OCI-LY3 (cell line): Measurements from ENCODE around the gene SHLD1.

Experiments
- H2AFZ ChIP-seq: fragments of 200-600, 300-600 bp; shearing (Covaris generic); 2 replicates; pipeline ENCODE4 v1.6.0; 2014; ENCODE audit warnings: antibody characterized with exemption, low read depth, low read length
- H3K27ac ChIP-seq: fragments of 200-600, 300-600 bp; sonication (generic); 2 replicates; pipeline ENCODE4 v1.5.1; 2014; ENCODE audit warnings: mild to moderate bottlenecking, low read length, moderate library complexity, mixed read lengths
- H3K27me3 ChIP-seq: fragments of 200-600, 300-600 bp; sonication (generic); 2 replicates; pipeline ENCODE4 v1.6.1; 2014; ENCODE audit warnings: low read depth, low read length, mixed read lengths
- H3K36me3 ChIP-seq: fragments of 200-600, 300-600 bp; sonication (generic); replicated peaks from 2 replicates; pipeline ENCODE3; 2014; ENCODE audit warnings: low read depth, low read length, mixed read lengths
- H3K4me1 ChIP-seq: fragments of 300-600, 200-600 bp; sonication (generic); 2 replicates; pipeline ENCODE4 v1.6.1; 2014; ENCODE audit warnings: low read length, mixed read lengths
- H3K4me2 ChIP-seq: fragments of 200-600, 300-600 bp; sonication (generic); 2 replicates; pipeline ENCODE4 v1.6.1; 2014; ENCODE audit warnings: low read length, mixed read lengths
- H3K4me3 ChIP-seq: fragments of 300-600, 200-600 bp; sonication (generic); 2 replicates; pipeline ENCODE4 v1.5.1; 2014; ENCODE audit warnings: antibody characterized with exemption, mild to moderate bottlenecking, low read length, moderate library complexity
- H3K79me2 ChIP-seq: fragments of 300-600, 200-600 bp; shearing (Covaris generic); 2 replicates; pipeline ENCODE4 v1.6.1; 2014; ENCODE audit warnings: mild to moderate bottlenecking, low read length, mixed read lengths
- H3K9ac ChIP-seq: fragments of 300-600, 200-600 bp; shearing (Covaris generic); 2 replicates; pipeline ENCODE4 v1.6.0; 2014; ENCODE audit warnings: mild to moderate bottlenecking, low read length, moderate library complexity
- H3K9me3 ChIP-seq: fragments of 200-600, 300-600 bp; shearing (Covaris generic); 2 replicates; pipeline ENCODE4 v1.6.1; 2014; ENCODE audit warnings: low read length, mixed read lengths; ENCODE audit not compliant: insufficient read depth
- H4K20me1 ChIP-seq: fragments of 200-600, 300-600 bp; sonication (generic); 2 replicates; pipeline ENCODE4 v1.6.1; 2016; ENCODE audit warnings: low read length, mixed read lengths; ENCODE audit not compliant: insufficient read depth
- EZH2phosphoT487 ChIP-seq: fragments of 200-600 bp; shearing (Covaris generic); IDR thresholded peaks from 2 replicates; pipeline ENCODE4 v1.6.1; 2018; ENCODE audit warnings: antibody characterized with exemption, mixed run types, low read depth
- TF ChIP-seq, protein P1 (sequence below): fragments of 200-600, 300-600 bp; sonication (generic); IDR thresholded peaks from 2 replicates; pipeline ENCODE4 v1.5.1; 2014; ENCODE audit warnings: antibody characterized with exemption, low read length, low read depth

SHLD1 gene

DNA sequence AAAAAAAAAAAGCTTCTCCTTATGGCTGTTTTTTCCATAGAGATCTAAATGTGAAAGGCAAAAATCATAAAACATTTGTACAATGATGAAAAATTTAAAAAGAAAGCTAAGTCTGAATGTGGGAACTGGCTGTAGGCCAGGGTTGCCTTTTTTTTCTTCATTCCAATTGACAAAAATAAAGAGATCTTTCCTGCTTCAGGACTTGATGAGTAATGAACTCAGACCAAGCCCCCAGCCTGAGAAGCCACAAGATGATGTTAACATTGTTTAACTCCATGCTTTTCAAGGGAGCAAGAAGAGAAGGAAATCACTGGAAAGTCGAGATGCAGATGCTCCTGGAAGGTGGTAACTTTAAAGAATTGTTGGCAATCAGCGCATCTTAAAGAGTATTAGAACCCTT lies 158.8 kb downstream of the SHLD1 start:
- H3K27me3 ChIP-seq = peaks cover 59% of the 10 kb centered on the region
- TF ChIP-seq EZH2phosphoT487 = no peak
- H3K79me2 ChIP-seq = no peaks in the 10 kb centered on the region

DNA sequence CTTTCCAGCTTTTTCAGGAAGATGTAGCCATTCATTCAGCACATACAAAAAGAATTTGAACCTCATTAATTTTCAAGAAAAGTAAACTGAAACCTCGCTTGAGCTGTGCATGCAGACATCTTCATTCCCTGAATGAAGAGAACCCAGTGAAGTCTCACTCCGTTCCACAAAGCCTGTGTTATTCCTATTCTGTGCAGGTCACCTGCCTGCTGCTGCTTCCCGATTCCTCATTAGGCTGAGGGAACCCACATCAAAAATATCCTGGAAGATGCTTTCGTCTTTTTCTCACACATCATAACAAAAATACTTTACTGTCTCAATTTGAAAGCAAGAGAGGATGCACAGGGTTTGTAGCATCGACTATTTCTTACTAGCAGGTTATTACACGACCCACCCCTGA lies 160.0 kb downstream of the SHLD1 start:
- H3K9me3 ChIP-seq = no peaks in the 10 kb centered on the region
- H3K79me2 ChIP-seq = no peaks in the 10 kb centered on the region
- H3K27me3 ChIP-seq = peaks cover 68% of the 10 kb centered on the region
- H3K27ac ChIP-seq = no peak overlapping the region
- TF ChIP-seq, protein P1, sequence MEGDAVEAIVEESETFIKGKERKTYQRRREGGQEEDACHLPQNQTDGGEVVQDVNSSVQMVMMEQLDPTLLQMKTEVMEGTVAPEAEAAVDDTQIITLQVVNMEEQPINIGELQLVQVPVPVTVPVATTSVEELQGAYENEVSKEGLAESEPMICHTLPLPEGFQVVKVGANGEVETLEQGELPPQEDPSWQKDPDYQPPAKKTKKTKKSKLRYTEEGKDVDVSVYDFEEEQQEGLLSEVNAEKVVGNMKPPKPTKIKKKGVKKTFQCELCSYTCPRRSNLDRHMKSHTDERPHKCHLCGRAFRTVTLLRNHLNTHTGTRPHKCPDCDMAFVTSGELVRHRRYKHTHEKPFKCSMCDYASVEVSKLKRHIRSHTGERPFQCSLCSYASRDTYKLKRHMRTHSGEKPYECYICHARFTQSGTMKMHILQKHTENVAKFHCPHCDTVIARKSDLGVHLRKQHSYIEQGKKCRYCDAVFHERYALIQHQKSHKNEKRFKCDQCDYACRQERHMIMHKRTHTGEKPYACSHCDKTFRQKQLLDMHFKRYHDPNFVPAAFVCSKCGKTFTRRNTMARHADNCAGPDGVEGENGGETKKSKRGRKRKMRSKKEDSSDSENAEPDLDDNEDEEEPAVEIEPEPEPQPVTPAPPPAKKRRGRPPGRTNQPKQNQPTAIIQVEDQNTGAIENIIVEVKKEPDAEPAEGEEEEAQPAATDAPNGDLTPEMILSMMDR = no peak
- TF ChIP-seq EZH2phosphoT487 = no peak
- H3K4me3 ChIP-seq = no peak overlapping the region
- no peak overlapping the region for H2AFZ ChIP-seq
- peak overlapping the region; percentile 88; the same call in 1 of the 2 replicates for H3K4me2 ChIP-seq
- H3K9ac ChIP-seq = no peak overlapping the region
- H3K36me3 ChIP-seq = no peaks in the 10 kb centered on the region
- peaks cover 8% of the 10 kb centered on the region; the same call in 1 of the 2 replicates for H3K4me1 ChIP-seq
- no peaks in the 10 kb centered on the region for H4K20me1 ChIP-seq

More for the DNA sequence above, 158.8 kb downstream of the SHLD1 start:
- Histone ChIP-seq H3K9me3 (no peaks in the 10 kb centered on the region), H3K9ac (no peak overlapping the region), H3K36me3 (no peaks in the 10 kb centered on the region), H3K4me1 (peaks cover 8% of the 10 kb centered on the region; the same call in 1 of the 2 replicates), H4K20me1 (no peaks in the 10 kb centered on the region), H3K4me2 (no peak overlapping the region), H3K4me3 (no peak overlapping the region), H3K27ac (no peak overlapping the region), H2AFZ (no peak overlapping the region)

DNA sequence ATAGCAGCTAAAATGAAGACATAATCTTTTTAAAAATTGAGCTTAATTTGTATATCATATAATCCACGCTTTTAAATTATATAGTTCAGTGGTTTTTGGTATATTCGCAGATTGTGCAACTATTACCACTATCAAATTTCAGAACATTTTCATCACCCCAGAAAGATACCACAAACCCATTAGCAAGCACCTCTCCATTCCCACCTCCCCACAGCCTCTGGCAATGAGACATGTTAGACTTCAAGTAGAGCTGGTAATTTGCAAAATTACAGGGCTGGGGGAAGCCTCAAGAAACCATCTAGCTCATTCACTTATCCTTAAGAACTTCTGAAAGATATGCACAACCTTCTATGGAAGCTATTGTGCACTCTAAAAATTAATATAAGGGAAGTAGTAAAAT lies 163.0 kb downstream of the SHLD1 start:
- no peaks in the 10 kb centered on the region for H4K20me1 ChIP-seq
- H3K4me2 ChIP-seq = no peak overlapping the region
- H3K79me2 ChIP-seq = no peaks in the 10 kb centered on the region
- no peak overlapping the region for H3K9ac ChIP-seq
- H2AFZ ChIP-seq = no peak overlapping the region
- no peaks in the 10 kb centered on the region for H3K9me3 ChIP-seq
- H3K4me3 ChIP-seq = no peak overlapping the region
- no peak overlapping the region for H3K27ac ChIP-seq
- H3K4me1 ChIP-seq = peaks cover 8% of the 10 kb centered on the region; the same call in 1 of the 2 replicates
- H3K27me3 ChIP-seq = peaks cover 48% of the 10 kb centered on the region
- H3K36me3 ChIP-seq = no peaks in the 10 kb centered on the region
- TF ChIP-seq, protein P1 = no peak
- no peak for TF ChIP-seq EZH2phosphoT487
